GM23338 (cell line): ENCODE measurements around the gene C2. TPM values are rescaled to one million over a fixed set of nuclear protein-coding genes. Genes with fewer than 3 reads are reported as not detected.

Experiments used
- ATAC-seq: fragments of 200-7000 bp; cut with Tn5 transposase; 3 replicates; pipeline ENCODE4 v1.9.1; 2020
- DNase-seq: peaks from one replicate; pipeline ENCODE4 v3.0.0-alpha.2; 2015; ENCODE audit warnings: low spot score
- H2AFZ ChIP-seq: fragments of 200-600 bp; sonication (generic); 2 replicates; pipeline ENCODE4 v1.8.0; 2016; ENCODE audit warnings: antibody characterized with exemption, mild to moderate bottlenecking, moderate library complexity
- H3F3A ChIP-seq: fragments of 200-600 bp; sonication (generic); replicated peaks from 2 replicates; pipeline ENCODE4 v1.8.0; 2017; ENCODE audit warnings: antibody characterized with exemption, mixed run types, low read depth
- H3K27ac ChIP-seq: fragments of 200-600 bp; sonication (generic); 2 replicates; pipeline ENCODE4 v1.6.1; 2016; ENCODE audit warnings: low read depth
- H3K27me3 ChIP-seq: fragments of 200-600 bp; sonication (generic); 2 replicates; pipeline ENCODE4 v1.8.0; 2016; ENCODE audit warnings: mild to moderate bottlenecking, mixed run types, moderate library complexity; ENCODE audit not compliant: insufficient read depth
- H3K36me3 ChIP-seq: fragments of 200-600 bp; sonication (generic); 2 replicates; pipeline ENCODE4 v1.8.0; 2016; ENCODE audit warnings: mild to moderate bottlenecking; ENCODE audit not compliant: insufficient read depth
- H3K4me1 ChIP-seq: fragments of 200-600 bp; sonication (generic); 2 replicates; pipeline ENCODE4 v1.8.0; 2016; ENCODE audit warnings: mild to moderate bottlenecking, moderate library complexity; ENCODE audit not compliant: insufficient read depth
- H3K4me2 ChIP-seq: fragments of 200-600 bp; sonication (generic); 2 replicates; pipeline ENCODE4 v1.7.1; 2017; ENCODE audit warnings: mixed run types
- H3K4me3 ChIP-seq: fragments of 200-600 bp; sonication (generic); 2 replicates; pipeline ENCODE4 v1.6.1; 2016; ENCODE audit warnings: mixed run types
- H3K79me2 ChIP-seq: fragments of 200-600 bp; sonication (generic); replicated peaks from 2 replicates; pipeline ENCODE4 v1.8.0; 2017; ENCODE audit warnings: mild to moderate bottlenecking; ENCODE audit not compliant: insufficient read depth
- H3K9me2 ChIP-seq: fragments of 200-600 bp; sonication (generic); 2 replicates; pipeline ENCODE4 v1.8.0; 2017; ENCODE audit not compliant: insufficient read depth
- H4K20me1 ChIP-seq: fragments of 200-600 bp; sonication (generic); replicated peaks from 2 replicates; pipeline ENCODE4 v1.8.0; 2017; ENCODE audit warnings: mild to moderate bottlenecking; ENCODE audit not compliant: insufficient read depth
- H3K27ac Mint-ChIP-seq: 2 replicates; pipeline ENCODE4 v1.8.0; 2020; ENCODE audit warnings: inconsistent platforms, mild to moderate bottlenecking, moderate library complexity, mixed read lengths
- H3K27me3 Mint-ChIP-seq: 3 replicates; pipeline ENCODE4 v1.8.0; 2022; ENCODE audit warnings: low read depth, mild to moderate bottlenecking, moderate library complexity, mixed read lengths, inconsistent platforms; ENCODE audit not compliant: insufficient read depth, poor library complexity
- H3K36me3 Mint-ChIP-seq: 3 replicates; pipeline ENCODE4 v1.8.0; 2021; ENCODE audit warnings: low read depth, mild to moderate bottlenecking, inconsistent platforms, moderate library complexity, mixed read lengths
- H3K4me1 Mint-ChIP-seq: 3 replicates; pipeline ENCODE4 v1.8.0; 2020; ENCODE audit warnings: mild to moderate bottlenecking, inconsistent platforms, mixed read lengths
- H3K4me3 Mint-ChIP-seq: 3 replicates; pipeline ENCODE4 v1.8.0; 2021; ENCODE audit warnings: moderate library complexity, mild to moderate bottlenecking, inconsistent platforms, mixed read lengths
- H3K9me3 Mint-ChIP-seq: 3 replicates; pipeline ENCODE4 v1.8.0; 2020; ENCODE audit warnings: moderate library complexity, mild to moderate bottlenecking, inconsistent platforms, mixed read lengths
- CREB1 ChIP-seq: fragments of 250-450 bp; sonication (Bioruptor Pico); IDR thresholded peaks from 2 replicates; pipeline ENCODE4 v1.5.0; 2020; ENCODE audit warnings: low read depth, mild to moderate bottlenecking, moderate library complexity
- CTCF ChIP-seq, 2 experiments: fragments of 200-600 bp in 1 of 2; sonication (generic) in 1 of 2; conservative IDR thresholded peaks; 2 replicates each; pipeline versions ENCODE4 v1.5.1 to v1.6.1; 2016 to 2017; ENCODE audit warnings: antibody characterized with exemption in 2 of 2, low read depth in 2 of 2, mild to moderate bottlenecking in 2 of 2, moderate library complexity in 1 of 2
- EZH2phosphoT487 ChIP-seq: fragments of 200-600 bp; sonication (generic); IDR thresholded peaks from one replicate; pipeline ENCODE4 v1.8.1; 2018; ENCODE audit warnings: antibody characterized with exemption; ENCODE audit not compliant: unreplicated experiment
- NANOG ChIP-seq: IDR thresholded peaks from 2 replicates; pipeline ENCODE4 v1.6.1; 2016; ENCODE audit warnings: antibody characterized with exemption, borderline replicate concordance
- POLR2AphosphoS5 ChIP-seq: IDR thresholded peaks from 2 replicates; pipeline ENCODE4 v1.6.1; 2016; ENCODE audit warnings: antibody characterized with exemption, low read depth
- STAT1 ChIP-seq: IDR thresholded peaks from one replicate; pipeline ENCODE4 v1.6.1; 2016; ENCODE audit warnings: antibody characterized with exemption; ENCODE audit not compliant: unreplicated experiment
- ZNF114 ChIP-seq: fragments of 250-450 bp; sonication (Bioruptor Pico); IDR thresholded peaks from 2 replicates; pipeline ENCODE4 v1.5.0; 2020; ENCODE audit warnings: mild to moderate bottlenecking, moderate library complexity
- polyA plus RNA-seq: library from polyadenylated mRNA; unstranded; fragments of >200 nt; fragmentation: Nextera tagmentation; extraction: Ambion mirVana; gene quantifications from 2 replicates; pipeline ENCODE4 v1.2.1, GENCODE V29; 2016
- total RNA-seq: library from RNA; depleted of rRNA; stranded (reverse); fragments of >200 nt; shearing (Covaris generic); gene quantifications from 2 replicates; pipeline ENCODE4 v1.2.3, GENCODE V29; 2014
- TF ChIP-seq, protein P1 (sequence below): fragments of 250-450 bp; sonication (Bioruptor Pico); IDR thresholded peaks from 2 replicates; pipeline ENCODE4 v1.5.0; 2020; ENCODE audit warnings: mild to moderate bottlenecking, moderate library complexity
- TF ChIP-seq, protein P2 (sequence below): IDR thresholded peaks from one replicate; pipeline ENCODE4 v1.6.1; 2018; ENCODE audit warnings: antibody characterized with exemption; ENCODE audit not compliant: unreplicated experiment

C2 gene
- total and polyA plus RNA-seq, 2 experiments from 2014 or later = 0.16 to 1.7 TPM

GRCh38 chr6:31903957-31904356, 23.6 kb upstream of the C2 start:
- Mint-ChIP-seq H3K4me1 (peaks cover 28% of the 10 kb centered on the region), H3K36me3 (peaks cover 15% of the 10 kb centered on the region), H3K9me3 (no peaks in the 10 kb centered on the region), H3K27me3 (peaks cover 16% of the 10 kb centered on the region), H3K27ac (no peak overlapping the region), H3K4me3 (no peak overlapping the region)
- H3K79me2 ChIP-seq = no peaks in the 10 kb centered on the region
- TF ChIP-seq CREB1 = no peak
- TF ChIP-seq, protein P1, sequence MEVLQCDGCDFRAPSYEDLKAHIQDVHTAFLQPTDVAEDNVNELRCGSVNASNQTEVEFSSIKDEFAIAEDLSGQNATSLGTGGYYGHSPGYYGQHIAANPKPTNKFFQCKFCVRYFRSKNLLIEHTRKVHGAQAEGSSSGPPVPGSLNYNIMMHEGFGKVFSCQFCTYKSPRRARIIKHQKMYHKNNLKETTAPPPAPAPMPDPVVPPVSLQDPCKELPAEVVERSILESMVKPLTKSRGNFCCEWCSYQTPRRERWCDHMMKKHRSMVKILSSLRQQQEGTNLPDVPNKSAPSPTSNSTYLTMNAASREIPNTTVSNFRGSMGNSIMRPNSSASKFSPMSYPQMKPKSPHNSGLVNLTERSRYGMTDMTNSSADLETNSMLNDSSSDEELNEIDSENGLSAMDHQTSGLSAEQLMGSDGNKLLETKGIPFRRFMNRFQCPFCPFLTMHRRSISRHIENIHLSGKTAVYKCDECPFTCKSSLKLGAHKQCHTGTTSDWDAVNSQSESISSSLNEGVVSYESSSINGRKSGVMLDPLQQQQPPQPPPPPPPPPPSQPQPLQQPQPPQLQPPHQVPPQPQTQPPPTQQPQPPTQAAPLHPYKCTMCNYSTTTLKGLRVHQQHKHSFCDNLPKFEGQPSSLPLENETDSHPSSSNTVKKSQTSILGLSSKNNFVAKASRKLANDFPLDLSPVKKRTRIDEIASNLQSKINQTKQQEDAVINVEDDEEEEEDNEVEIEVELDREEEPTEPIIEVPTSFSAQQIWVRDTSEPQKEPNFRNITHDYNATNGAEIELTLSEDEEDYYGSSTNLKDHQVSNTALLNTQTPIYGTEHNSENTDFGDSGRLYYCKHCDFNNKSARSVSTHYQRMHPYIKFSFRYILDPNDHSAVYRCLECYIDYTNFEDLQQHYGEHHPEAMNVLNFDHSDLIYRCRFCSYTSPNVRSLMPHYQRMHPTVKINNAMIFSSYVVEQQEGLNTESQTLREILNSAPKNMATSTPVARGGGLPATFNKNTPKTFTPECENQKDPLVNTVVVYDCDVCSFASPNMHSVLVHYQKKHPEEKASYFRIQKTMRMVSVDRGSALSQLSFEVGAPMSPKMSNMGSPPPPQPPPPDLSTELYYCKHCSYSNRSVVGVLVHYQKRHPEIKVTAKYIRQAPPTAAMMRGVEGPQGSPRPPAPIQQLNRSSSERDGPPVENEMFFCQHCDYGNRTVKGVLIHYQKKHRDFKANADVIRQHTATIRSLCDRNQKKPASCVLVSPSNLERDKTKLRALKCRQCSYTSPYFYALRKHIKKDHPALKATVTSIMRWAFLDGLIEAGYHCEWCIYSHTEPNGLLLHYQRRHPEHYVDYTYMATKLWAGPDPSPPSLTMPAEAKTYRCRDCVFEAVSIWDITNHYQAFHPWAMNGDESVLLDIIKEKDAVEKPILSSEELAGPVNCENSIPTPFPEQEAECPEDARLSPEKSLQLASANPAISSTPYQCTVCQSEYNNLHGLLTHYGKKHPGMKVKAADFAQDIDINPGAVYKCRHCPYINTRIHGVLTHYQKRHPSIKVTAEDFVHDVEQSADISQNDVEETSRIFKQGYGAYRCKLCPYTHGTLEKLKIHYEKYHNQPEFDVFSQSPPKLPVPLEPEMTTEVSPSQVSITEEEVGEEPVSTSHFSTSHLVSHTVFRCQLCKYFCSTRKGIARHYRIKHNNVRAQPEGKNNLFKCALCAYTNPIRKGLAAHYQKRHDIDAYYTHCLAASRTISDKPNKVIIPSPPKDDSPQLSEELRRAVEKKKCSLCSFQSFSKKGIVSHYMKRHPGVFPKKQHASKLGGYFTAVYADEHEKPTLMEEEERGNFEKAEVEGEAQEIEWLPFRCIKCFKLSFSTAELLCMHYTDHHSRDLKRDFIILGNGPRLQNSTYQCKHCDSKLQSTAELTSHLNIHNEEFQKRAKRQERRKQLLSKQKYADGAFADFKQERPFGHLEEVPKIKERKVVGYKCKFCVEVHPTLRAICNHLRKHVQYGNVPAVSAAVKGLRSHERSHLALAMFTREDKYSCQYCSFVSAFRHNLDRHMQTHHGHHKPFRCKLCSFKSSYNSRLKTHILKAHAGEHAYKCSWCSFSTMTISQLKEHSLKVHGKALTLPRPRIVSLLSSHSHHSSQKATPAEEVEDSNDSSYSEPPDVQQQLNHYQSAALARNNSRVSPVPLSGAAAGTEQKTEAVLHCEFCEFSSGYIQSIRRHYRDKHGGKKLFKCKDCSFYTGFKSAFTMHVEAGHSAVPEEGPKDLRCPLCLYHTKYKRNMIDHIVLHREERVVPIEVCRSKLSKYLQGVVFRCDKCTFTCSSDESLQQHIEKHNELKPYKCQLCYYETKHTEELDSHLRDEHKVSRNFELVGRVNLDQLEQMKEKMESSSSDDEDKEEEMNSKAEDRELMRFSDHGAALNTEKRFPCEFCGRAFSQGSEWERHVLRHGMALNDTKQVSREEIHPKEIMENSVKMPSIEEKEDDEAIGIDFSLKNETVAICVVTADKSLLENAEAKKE (CRISPR knock-in tag) = no peak
- H3K27ac ChIP-seq = no peak overlapping the region
- H3K9me2 ChIP-seq = no peaks in the 10 kb centered on the region
- DNase-seq (no peak), ATAC-seq (no peak)
- H3K27me3 ChIP-seq = no peaks in the 10 kb centered on the region
- no peaks in the 10 kb centered on the region for H4K20me1 ChIP-seq
- H3K4me1 ChIP-seq = peaks cover 17% of the 10 kb centered on the region
- peaks cover 7% of the 10 kb centered on the region; the same call in 1 of the 2 replicates for H3F3A ChIP-seq
- H3K4me2 ChIP-seq = no peak overlapping the region
- no peaks in the 10 kb centered on the region for H3K36me3 ChIP-seq
- H2AFZ ChIP-seq = no peak overlapping the region
- H3K4me3 ChIP-seq = no peak overlapping the region

- TF ChIP-seq EZH2phosphoT487 (no peak), NANOG (no peak), CTCF (conservative IDR thresholded peaks at IDR 0.05; ENCODE audit: low read depth in 2 of 2) (no peak), POLR2AphosphoS5 (no peak), STAT1 (no peak), ZNF114 (CRISPR knock-in tag) (no peak)
- TF ChIP-seq, protein P2, sequence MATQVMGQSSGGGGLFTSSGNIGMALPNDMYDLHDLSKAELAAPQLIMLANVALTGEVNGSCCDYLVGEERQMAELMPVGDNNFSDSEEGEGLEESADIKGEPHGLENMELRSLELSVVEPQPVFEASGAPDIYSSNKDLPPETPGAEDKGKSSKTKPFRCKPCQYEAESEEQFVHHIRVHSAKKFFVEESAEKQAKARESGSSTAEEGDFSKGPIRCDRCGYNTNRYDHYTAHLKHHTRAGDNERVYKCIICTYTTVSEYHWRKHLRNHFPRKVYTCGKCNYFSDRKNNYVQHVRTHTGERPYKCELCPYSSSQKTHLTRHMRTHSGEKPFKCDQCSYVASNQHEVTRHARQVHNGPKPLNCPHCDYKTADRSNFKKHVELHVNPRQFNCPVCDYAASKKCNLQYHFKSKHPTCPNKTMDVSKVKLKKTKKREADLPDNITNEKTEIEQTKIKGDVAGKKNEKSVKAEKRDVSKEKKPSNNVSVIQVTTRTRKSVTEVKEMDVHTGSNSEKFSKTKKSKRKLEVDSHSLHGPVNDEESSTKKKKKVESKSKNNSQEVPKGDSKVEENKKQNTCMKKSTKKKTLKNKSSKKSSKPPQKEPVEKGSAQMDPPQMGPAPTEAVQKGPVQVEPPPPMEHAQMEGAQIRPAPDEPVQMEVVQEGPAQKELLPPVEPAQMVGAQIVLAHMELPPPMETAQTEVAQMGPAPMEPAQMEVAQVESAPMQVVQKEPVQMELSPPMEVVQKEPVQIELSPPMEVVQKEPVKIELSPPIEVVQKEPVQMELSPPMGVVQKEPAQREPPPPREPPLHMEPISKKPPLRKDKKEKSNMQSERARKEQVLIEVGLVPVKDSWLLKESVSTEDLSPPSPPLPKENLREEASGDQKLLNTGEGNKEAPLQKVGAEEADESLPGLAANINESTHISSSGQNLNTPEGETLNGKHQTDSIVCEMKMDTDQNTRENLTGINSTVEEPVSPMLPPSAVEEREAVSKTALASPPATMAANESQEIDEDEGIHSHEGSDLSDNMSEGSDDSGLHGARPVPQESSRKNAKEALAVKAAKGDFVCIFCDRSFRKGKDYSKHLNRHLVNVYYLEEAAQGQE = no peak
- Histone ChIP-seq H4K20me1 (no peaks in the 10 kb centered on the region), H3K36me3 (no peaks in the 10 kb centered on the region), H3K4me3 (no peak overlapping the region), H3K27me3 (no peaks in the 10 kb centered on the region), H3K27ac (no peak overlapping the region), H2AFZ (no peak overlapping the region), H3K4me1 (peaks cover 17% of the 10 kb centered on the region), H3K79me2 (no peaks in the 10 kb centered on the region), H3F3A (peaks cover 7% of the 10 kb centered on the region; the same call in 1 of the 2 replicates), H3K4me2 (no peak overlapping the region), H3K9me2 (no peaks in the 10 kb centered on the region)
- Mint-ChIP-seq H3K4me3 (no peak overlapping the region), H3K9me3 (no peaks in the 10 kb centered on the region), H3K36me3 (peaks cover 6% of the 10 kb centered on the region), H3K27ac (no peak overlapping the region), H3K4me1 (peaks cover 20% of the 10 kb centered on the region), H3K27me3 (peaks cover 18% of the 10 kb centered on the region)
- DNase-seq (no peak), ATAC-seq (no peak)
Observed at GRCh38 chr6:31905041-31905440, 22.5 kb upstream of the C2 start.
